Stimulated activated CD4-positive, alpha-beta T cell treated with anti-CD3 and anti-CD28 coated beads, Interleukin-1b, Interleukin-23, amount 100 ng/mL, for 1 hour (primary cell): ENCODE data around the gene PFDN6.
A peak's percentile ranks its signal among the peaks of the same experiment; 100 is the strongest.
"Not testable (repeated sequence)": the region's sequence is repeated elsewhere in the genome, so short reads cannot be mapped to it uniquely, and the experiment has no call there.

ENCODE experiments used
- DNase-seq, 2 donors: peaks; one replicate each; pipeline ENCODE4 v3.0.0-alpha.2; 2020; ENCODE audit warnings: low read depth in 2 of 2

PFDN6 gene

GRCh38 chr6:33288921-33289783, at the start of gene PFDN6, which contains the start of gene WDR46:
TSS of gene PFDN6 (plus strand) at chr6:33289601. CDS start at chr6:33289857, 256 bp downstream.
TSS of gene WDR46 (minus strand) at chr6:33289239. CDS start at chr6:33289170, 69 bp downstream.
- peak in 1 of 2 donors; percentile 54 for DNase-seq

GRCh38 chr6:33241968-33242367, 47.4 kb upstream of the PFDN6 start:
- no peak for DNase-seq

- DNase-seq, result no peak
These were observed 45.9 kb upstream of the PFDN6 start for GRCh38 chr6:33243476-33243875.

- peak; percentile 71 to 93 for DNase-seq
These were observed 41.3 kb upstream of the PFDN6 start for GRCh38 chr6:33247977-33248642.

GRCh38 chr6:33248643-33248931, 40.8 kb upstream of the PFDN6 start:
- no peak for DNase-seq

GRCh38 chr6:33248932-33249731, 40.3 kb upstream of the PFDN6 start:
- DNase-seq, result peak; percentile 86 to 89

- DNase-seq, result no peak
These were observed 39.4 kb upstream of the PFDN6 start for GRCh38 chr6:33249732-33250630.

GRCh38 chr6:33250731-33251130, 38.7 kb upstream of the PFDN6 start:
- no peak for DNase-seq

GRCh38 chr6:33251395-33252012, 37.9 kb upstream of the PFDN6 start:
- no peak for DNase-seq

GRCh38 chr6:33252759-33253158, 36.6 kb upstream of the PFDN6 start:
- DNase-seq, result no peak

GRCh38 chr6:33254591-33254990, 34.8 kb upstream of the PFDN6 start:
- DNase-seq, result no peak

- no peak for DNase-seq
These were observed 30.4 kb upstream of the PFDN6 start for GRCh38 chr6:33259032-33259431.

- not testable (repeated sequence) for DNase-seq
These were observed 26.9 kb upstream of the PFDN6 start for GRCh38 chr6:33262490-33262889.

GRCh38 chr6:33264015-33264414, 25.4 kb upstream of the PFDN6 start:
- no peak for DNase-seq

- no peak for DNase-seq
These were observed 18.3 kb upstream of the PFDN6 start for GRCh38 chr6:33271117-33271467.

- DNase-seq, result peak; percentile 72 to 86
These were observed 17.7 kb upstream of the PFDN6 start, which contains the start of the genes RPS18 and VPS52 for GRCh38 chr6:33271468-33272274. TSS of gene RPS18 (plus strand) at chr6:33272075. CDS start at chr6:33272120, 45 bp downstream. TSS of gene VPS52 (minus strand) at chr6:33271876. CDS start at chr6:33271675, 201 bp downstream.

GRCh38 chr6:33272275-33273128, 16.9 kb upstream of the PFDN6 start:
- DNase-seq, result no peak

GRCh38 chr6:33273129-33273923, 16.1 kb upstream of the PFDN6 start:
- no peak for DNase-seq
